Esophagus muscularis mucosa (tissue), 3 donors: ENCODE data around the gene MAST4.

Experiments
- CTCF ChIP-seq, 3 experiments: fragments of 200-600 bp in 2 of 3; fragments of 450-650 bp in 1 of 3; sonication (generic) in 2 of 3; IDR thresholded peaks; one replicate each; pipeline ENCODE4 v1.5.1; 2017 to 2019; ENCODE audit warnings: antibody characterized with exemption in 3 of 3, mild to moderate bottlenecking in 2 of 3, moderate library complexity in 1 of 3
- POLR2AphosphoS5 ChIP-seq, 2 donors: sonication (generic); formaldehyde crosslinking; IDR thresholded peaks; one replicate each; pipeline ENCODE4 v1.6.1; 2017; ENCODE audit warnings: antibody characterized with exemption in 2 of 2

GRCh38 chr5:66633754-66634153, 37.6 kb downstream of the MAST4 start:
- no peak for TF ChIP-seq CTCF (IDR thresholded peaks at IDR 0.05)
- TF ChIP-seq POLR2AphosphoS5 (IDR thresholded peaks at IDR 0.05): no peak
